ENCODE results near the gene OR2A12.

The OR2A12 gene

DNA sequence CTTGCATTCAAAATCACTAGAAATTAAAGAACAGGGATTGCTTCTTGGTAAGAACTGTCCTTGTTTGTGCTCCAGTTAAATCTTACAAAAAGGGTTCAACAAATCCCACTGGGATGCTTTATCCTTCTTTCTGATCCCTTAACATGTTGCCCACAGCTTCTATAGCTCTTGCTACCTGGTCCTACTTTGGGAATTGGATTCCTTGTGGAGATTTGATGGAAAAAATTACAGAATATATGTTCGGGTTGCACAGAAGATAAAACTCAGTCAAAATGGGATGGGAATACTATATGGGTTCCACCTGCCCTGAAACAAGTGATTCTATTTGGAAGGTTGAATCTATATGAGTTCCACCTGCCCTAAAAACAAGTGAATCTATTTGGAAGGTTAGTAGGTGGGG is 16.6 kb upstream of the OR2A12 start, which contains the start of gene OR2A25:
Gene OR2A25, plus strand, starts transcription at position 301 of the 400 bp plus-strand sequence. CDS start 4,409 bp downstream, outside the sequence.
- no peak within 1 kb of the TSS for H3K27ac ChIP-seq (ENCODE audit: insufficient read depth, low read length, poor library complexity, severe bottlenecking)
- no peaks in the 10 kb centered on the region for H3K9me3 ChIP-seq (ENCODE audit: control insufficient read depth, low read length)
- DNase-seq, result no peak
- no peaks in the 10 kb centered on the region for H3K4me1 ChIP-seq (ENCODE audit: control insufficient read depth, insufficient read depth, low read length, poor library complexity, severe bottlenecking)
- no peaks in the 10 kb centered on the region for H3K27me3 ChIP-seq (replicated peaks; ENCODE audit: control insufficient read depth, insufficient read depth, low read length, poor library complexity, severe bottlenecking)
- H3K4me3 ChIP-seq (ENCODE audit: insufficient read depth, low read depth, low read length, poor library complexity, severe bottlenecking), result no peak within 1 kb of the TSS
- H3K36me3 ChIP-seq (ENCODE audit: control insufficient read depth, insufficient read depth, low read length), result no peaks in the 10 kb centered on the region

DNA sequence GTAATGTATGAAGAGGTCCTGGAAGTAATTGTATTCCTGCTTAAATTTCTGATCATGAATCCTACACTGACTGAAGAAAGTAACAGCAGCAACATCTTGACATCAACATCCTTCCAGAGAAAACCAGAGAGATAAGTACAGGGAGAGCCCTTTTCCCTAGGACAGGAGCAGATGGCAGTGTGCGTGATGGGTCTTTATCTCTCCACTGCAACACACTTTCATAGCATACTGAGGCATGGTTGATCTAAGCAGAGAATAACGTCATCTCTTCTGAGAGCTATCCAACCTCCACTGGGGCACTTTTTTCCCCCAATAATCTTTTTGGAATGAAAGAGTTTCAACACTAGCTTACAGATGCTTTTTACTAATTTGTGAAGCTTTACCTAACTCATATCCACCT is 16.1 kb upstream of the OR2A12 start:
- Histone ChIP-seq H3K4me1 (ENCODE audit: control insufficient read depth, insufficient read depth, low read length, poor library complexity, severe bottlenecking) (no peaks in the 10 kb centered on the region), H3K9me3 (ENCODE audit: control insufficient read depth, low read length) (no peaks in the 10 kb centered on the region), H3K36me3 (ENCODE audit: control insufficient read depth, insufficient read depth, low read length) (no peaks in the 10 kb centered on the region), H3K27ac (ENCODE audit: insufficient read depth, low read length, poor library complexity, severe bottlenecking) (no peak overlapping the region), H3K4me3 (ENCODE audit: insufficient read depth, low read depth, low read length, poor library complexity, severe bottlenecking) (no peak overlapping the region), H3K27me3 (replicated peaks; ENCODE audit: control insufficient read depth, insufficient read depth, low read length, poor library complexity, severe bottlenecking) (no peaks in the 10 kb centered on the region)
- no peak for DNase-seq

DNA sequence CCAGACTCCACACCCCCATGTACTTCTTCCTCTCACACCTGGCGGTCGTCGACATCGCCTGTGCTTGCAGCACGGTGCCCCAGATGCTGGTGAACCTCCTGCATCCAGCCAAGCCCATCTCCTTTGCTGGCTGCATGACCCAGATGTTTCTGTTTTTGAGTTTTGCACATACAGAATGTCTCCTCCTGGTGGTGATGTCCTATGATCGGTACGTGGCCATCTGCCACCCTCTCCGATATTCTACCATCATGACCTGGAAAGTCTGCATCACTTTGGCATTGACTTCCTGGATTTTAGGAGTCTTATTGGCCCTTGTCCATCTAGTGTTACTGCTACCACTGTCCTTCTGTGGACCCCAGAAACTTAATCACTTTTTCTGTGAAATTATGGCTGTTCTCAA is 11.7 kb upstream of the OR2A12 start:
- Histone ChIP-seq H3K4me3 (ENCODE audit: insufficient read depth, low read depth, low read length, poor library complexity, severe bottlenecking) (no peak overlapping the region), H3K9me3 (ENCODE audit: control insufficient read depth, low read length) (no peaks in the 10 kb centered on the region), H3K27ac (ENCODE audit: insufficient read depth, low read length, poor library complexity, severe bottlenecking) (no peak overlapping the region), H3K36me3 (ENCODE audit: control insufficient read depth, insufficient read depth, low read length) (no peaks in the 10 kb centered on the region), H3K4me1 (ENCODE audit: control insufficient read depth, insufficient read depth, low read length, poor library complexity, severe bottlenecking) (no peaks in the 10 kb centered on the region), H3K27me3 (replicated peaks; ENCODE audit: control insufficient read depth, insufficient read depth, low read length, poor library complexity, severe bottlenecking) (no peaks in the 10 kb centered on the region)
- DNase-seq, result no peak

DNA sequence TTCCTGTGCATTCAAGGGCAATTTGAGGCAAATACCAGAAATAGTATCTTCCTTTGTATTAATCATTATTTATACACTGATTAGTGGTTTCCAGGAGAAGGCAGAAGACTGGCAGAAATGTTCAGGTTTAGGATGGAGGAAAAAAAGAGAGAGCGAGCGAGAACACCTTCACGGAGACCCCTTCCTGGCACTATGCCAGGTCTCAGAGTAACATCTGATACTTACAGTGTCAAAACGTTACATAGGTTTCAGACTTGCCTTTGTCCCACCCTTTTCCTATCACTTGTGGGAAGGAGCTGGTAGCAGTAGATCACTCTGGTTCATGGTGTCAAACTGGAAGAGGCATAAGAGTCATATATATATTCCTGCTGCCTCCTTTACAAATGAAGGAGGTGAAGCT is 652 bp downstream of the OR2A12 start:
- no peaks in the 10 kb centered on the region for H3K9me3 ChIP-seq (ENCODE audit: control insufficient read depth, low read length)
- H3K4me1 ChIP-seq (ENCODE audit: control insufficient read depth, insufficient read depth, low read length, poor library complexity, severe bottlenecking), result no peaks in the 10 kb centered on the region
- H3K27me3 ChIP-seq (replicated peaks; ENCODE audit: control insufficient read depth, insufficient read depth, low read length, poor library complexity, severe bottlenecking), result no peaks in the 10 kb centered on the region
- no peak for DNase-seq
- H3K4me3 ChIP-seq (ENCODE audit: insufficient read depth, low read depth, low read length, poor library complexity, severe bottlenecking), result no peak overlapping the region
- no peak overlapping the region for H3K27ac ChIP-seq (ENCODE audit: insufficient read depth, low read length, poor library complexity, severe bottlenecking)
- no peaks in the 10 kb centered on the region for H3K36me3 ChIP-seq (ENCODE audit: control insufficient read depth, insufficient read depth, low read length)

DNA sequence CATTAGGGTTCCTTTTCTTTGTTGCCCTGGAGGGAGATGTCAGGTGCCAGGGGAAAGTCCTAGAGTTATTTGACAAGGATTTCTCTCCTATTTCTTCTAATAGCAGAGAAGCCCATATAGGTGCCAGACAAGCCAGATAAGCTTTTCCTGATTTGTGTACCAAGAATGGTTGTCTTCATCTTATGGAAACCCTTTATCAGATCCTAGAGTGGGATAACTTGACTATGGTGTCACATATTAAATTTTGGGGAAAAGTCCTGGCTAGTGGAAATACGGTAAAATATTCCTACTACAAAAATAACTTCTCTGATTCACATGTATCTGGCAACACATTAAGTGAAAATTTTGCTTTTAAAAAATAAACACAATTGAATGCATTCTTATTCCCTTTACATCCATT is 1.2 kb downstream of the OR2A12 start:
- Histone ChIP-seq H3K9me3 (ENCODE audit: control insufficient read depth, low read length) (no peaks in the 10 kb centered on the region), H3K27ac (ENCODE audit: insufficient read depth, low read length, poor library complexity, severe bottlenecking) (no peak overlapping the region), H3K4me1 (ENCODE audit: control insufficient read depth, insufficient read depth, low read length, poor library complexity, severe bottlenecking) (no peaks in the 10 kb centered on the region), H3K36me3 (ENCODE audit: control insufficient read depth, insufficient read depth, low read length) (no peaks in the 10 kb centered on the region), H3K27me3 (replicated peaks; ENCODE audit: control insufficient read depth, insufficient read depth, low read length, poor library complexity, severe bottlenecking) (no peaks in the 10 kb centered on the region), H3K4me3 (ENCODE audit: insufficient read depth, low read depth, low read length, poor library complexity, severe bottlenecking) (no peak overlapping the region)
- no peak for DNase-seq

DNA sequence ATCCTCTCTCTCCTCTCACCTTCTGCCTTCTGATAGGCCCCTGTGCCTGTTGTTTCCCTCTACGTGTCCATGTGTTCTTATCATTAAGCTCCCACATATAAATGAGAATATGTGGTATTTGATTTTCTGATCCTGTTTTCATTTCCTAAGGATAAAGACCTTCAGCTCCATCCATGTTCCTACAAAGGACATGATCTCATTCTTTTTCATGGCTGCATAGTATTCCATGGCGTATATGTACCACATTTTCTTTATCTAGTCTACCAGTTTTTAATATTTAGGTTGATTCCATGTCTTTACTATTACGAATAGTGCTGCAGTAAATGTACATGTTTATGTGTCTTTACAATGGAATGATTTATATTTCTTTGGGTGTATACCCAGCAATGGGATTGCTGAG is 4.6 kb downstream of the OR2A12 start:
- no peak for DNase-seq
- Histone ChIP-seq H3K4me3 (ENCODE audit: insufficient read depth, low read depth, low read length, poor library complexity, severe bottlenecking) (no peak overlapping the region), H3K4me1 (ENCODE audit: control insufficient read depth, insufficient read depth, low read length, poor library complexity, severe bottlenecking) (no peaks in the 10 kb centered on the region), H3K36me3 (ENCODE audit: control insufficient read depth, insufficient read depth, low read length) (no peaks in the 10 kb centered on the region), H3K9me3 (ENCODE audit: control insufficient read depth, low read length) (no peaks in the 10 kb centered on the region), H3K27ac (ENCODE audit: insufficient read depth, low read length, poor library complexity, severe bottlenecking) (no peak overlapping the region), H3K27me3 (replicated peaks; ENCODE audit: control insufficient read depth, insufficient read depth, low read length, poor library complexity, severe bottlenecking) (peaks cover 4% of the 10 kb centered on the region)

DNA sequence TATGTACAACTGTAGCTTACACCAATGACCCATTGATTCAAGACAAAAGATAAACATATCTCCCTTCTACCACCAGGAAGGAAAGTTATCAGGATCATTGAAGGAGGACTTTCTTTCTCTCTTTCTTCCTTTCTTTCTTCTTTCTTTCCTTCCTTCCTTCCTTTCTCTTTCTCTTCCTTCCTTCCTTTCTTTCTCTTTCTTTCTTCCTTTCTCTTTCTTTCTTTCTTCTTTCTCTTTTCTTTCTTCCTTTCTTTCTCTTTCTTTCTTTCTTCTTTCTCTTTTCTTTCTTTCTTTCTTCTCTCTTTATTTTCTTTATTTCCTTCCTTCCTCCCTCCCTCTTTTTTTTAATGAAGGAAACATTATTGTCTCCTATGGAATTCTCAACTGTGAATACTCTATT is 12.7 kb downstream of the OR2A12 start:
- Histone ChIP-seq H3K9me3 (ENCODE audit: control insufficient read depth, low read length) (no peaks in the 10 kb centered on the region), H3K36me3 (ENCODE audit: control insufficient read depth, insufficient read depth, low read length) (no peaks in the 10 kb centered on the region), H3K27ac (ENCODE audit: insufficient read depth, low read length, poor library complexity, severe bottlenecking) (no peak overlapping the region), H3K4me3 (ENCODE audit: insufficient read depth, low read depth, low read length, poor library complexity, severe bottlenecking) (no peak overlapping the region), H3K27me3 (replicated peaks; ENCODE audit: control insufficient read depth, insufficient read depth, low read length, poor library complexity, severe bottlenecking) (peaks cover 9% of the 10 kb centered on the region), H3K4me1 (ENCODE audit: control insufficient read depth, insufficient read depth, low read length, poor library complexity, severe bottlenecking) (no peaks in the 10 kb centered on the region)
- no peak for DNase-seq

DNA sequence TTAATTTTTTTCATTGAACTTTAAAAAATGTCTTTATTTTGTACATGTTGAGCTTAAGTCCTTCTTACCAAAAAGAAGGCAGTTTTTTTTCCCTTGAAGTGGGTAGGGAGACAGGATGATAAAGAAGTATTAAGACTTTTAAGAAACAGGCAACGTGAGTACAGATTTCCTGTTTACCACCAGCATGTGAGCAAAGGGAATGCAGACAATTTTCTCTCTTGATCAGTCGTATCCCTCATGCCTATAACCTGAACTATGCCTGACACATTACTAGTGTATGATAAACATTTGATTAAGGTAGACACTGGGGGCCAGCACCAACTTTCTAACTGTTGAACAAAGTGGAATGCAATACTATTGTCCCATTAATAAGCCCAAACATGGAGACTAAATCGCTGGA is 14.5 kb downstream of the OR2A12 start:
- DNase-seq, result no peak
- Histone ChIP-seq H3K4me3 (ENCODE audit: insufficient read depth, low read depth, low read length, poor library complexity, severe bottlenecking) (no peak overlapping the region), H3K27me3 (replicated peaks; ENCODE audit: control insufficient read depth, insufficient read depth, low read length, poor library complexity, severe bottlenecking) (peaks cover 5% of the 10 kb centered on the region), H3K36me3 (ENCODE audit: control insufficient read depth, insufficient read depth, low read length) (no peaks in the 10 kb centered on the region), H3K27ac (ENCODE audit: insufficient read depth, low read length, poor library complexity, severe bottlenecking) (no peak overlapping the region), H3K9me3 (ENCODE audit: control insufficient read depth, low read length) (no peaks in the 10 kb centered on the region), H3K4me1 (ENCODE audit: control insufficient read depth, insufficient read depth, low read length, poor library complexity, severe bottlenecking) (no peaks in the 10 kb centered on the region)

DNA sequence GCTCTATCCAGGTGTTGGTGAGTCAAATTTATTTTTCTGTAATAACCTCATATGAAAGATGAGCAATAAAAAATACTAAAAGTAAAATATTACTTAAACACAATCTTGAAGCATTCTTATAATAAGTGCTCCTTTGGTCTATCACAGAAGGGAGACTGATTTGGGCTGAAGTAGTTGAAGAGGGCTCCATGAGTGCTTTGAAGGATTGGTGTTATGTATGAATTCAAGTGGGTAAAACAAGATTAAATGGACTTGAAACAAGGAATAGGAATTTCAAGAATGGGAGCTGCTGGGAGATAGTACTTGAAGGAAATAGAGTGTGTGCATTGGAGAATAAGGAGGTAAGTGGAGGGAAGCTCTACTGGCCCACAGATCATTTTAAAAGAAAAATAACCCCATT is 16.0 kb downstream of the OR2A12 start:
- H3K9me3 ChIP-seq (ENCODE audit: control insufficient read depth, low read length), result no peaks in the 10 kb centered on the region
- DNase-seq, result no peak
- no peaks in the 10 kb centered on the region for H3K36me3 ChIP-seq (ENCODE audit: control insufficient read depth, insufficient read depth, low read length)
- no peak overlapping the region for H3K27ac ChIP-seq (ENCODE audit: insufficient read depth, low read length, poor library complexity, severe bottlenecking)
- H3K4me3 ChIP-seq (ENCODE audit: insufficient read depth, low read depth, low read length, poor library complexity, severe bottlenecking), result no peak overlapping the region
- no peaks in the 10 kb centered on the region for H3K27me3 ChIP-seq (replicated peaks; ENCODE audit: control insufficient read depth, insufficient read depth, low read length, poor library complexity, severe bottlenecking)
- no peaks in the 10 kb centered on the region for H3K4me1 ChIP-seq (ENCODE audit: control insufficient read depth, insufficient read depth, low read length, poor library complexity, severe bottlenecking)

DNA sequence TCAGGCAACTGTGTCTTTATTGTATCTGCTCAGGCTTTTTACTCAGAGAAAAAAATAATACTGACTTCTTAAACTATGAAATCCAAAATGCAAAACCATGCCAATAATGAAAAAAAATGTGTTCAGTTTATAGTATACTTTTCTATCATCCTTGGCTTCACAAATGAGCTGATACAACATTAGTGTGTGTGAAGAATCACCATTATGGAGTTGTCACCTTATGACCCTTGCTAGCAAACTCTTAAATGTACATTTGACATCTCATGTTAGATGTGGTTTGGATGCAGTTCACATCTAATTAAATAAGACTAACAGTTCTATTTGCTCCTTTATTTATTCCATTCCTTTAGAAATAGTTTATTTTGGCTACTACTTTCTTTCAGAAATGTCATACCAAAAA is 19.1 kb downstream of the OR2A12 start:
- Histone ChIP-seq H3K27me3 (replicated peaks; ENCODE audit: control insufficient read depth, insufficient read depth, low read length, poor library complexity, severe bottlenecking) (no peaks in the 10 kb centered on the region), H3K27ac (ENCODE audit: insufficient read depth, low read length, poor library complexity, severe bottlenecking) (no peak overlapping the region), H3K4me1 (ENCODE audit: control insufficient read depth, insufficient read depth, low read length, poor library complexity, severe bottlenecking) (no peaks in the 10 kb centered on the region), H3K36me3 (ENCODE audit: control insufficient read depth, insufficient read depth, low read length) (no peaks in the 10 kb centered on the region), H3K9me3 (ENCODE audit: control insufficient read depth, low read length) (no peaks in the 10 kb centered on the region), H3K4me3 (ENCODE audit: insufficient read depth, low read depth, low read length, poor library complexity, severe bottlenecking) (no peak overlapping the region)
- no peak for DNase-seq

DNA sequence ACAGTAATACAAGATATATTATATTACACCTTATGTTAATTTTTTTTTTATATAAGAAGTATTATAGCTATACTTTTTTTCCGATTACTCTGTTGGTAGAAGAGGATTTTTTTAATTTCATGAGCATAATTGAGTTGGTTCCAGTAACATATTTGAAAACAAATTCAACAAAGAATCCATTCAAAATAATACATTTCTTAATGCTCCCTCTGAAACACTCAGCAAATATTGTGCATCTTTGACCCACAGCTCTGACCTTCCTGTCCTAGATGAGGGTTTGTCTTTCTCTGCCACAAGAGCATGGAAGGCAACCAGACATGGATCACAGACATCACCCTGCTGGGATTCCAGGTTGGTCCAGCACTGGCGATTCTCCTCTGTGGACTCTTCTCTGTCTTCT is 23.2 kb downstream of the OR2A12 start, which contains the start of gene OR2A2:
Gene OR2A2, plus strand, starts transcription at position 301 of the 400 bp plus-strand sequence. Its CDS starts 0 bp downstream, at position 301.
- H3K27ac ChIP-seq (ENCODE audit: insufficient read depth, low read length, poor library complexity, severe bottlenecking), result no peak within 1 kb of the TSS
- no peak within 1 kb of the TSS for H3K4me3 ChIP-seq (ENCODE audit: insufficient read depth, low read depth, low read length, poor library complexity, severe bottlenecking)
- no peaks in the 10 kb centered on the region for H3K36me3 ChIP-seq (ENCODE audit: control insufficient read depth, insufficient read depth, low read length)
- H3K9me3 ChIP-seq (ENCODE audit: control insufficient read depth, low read length), result no peaks in the 10 kb centered on the region
- H3K4me1 ChIP-seq (ENCODE audit: control insufficient read depth, insufficient read depth, low read length, poor library complexity, severe bottlenecking), result no peaks in the 10 kb centered on the region
- peaks cover 3% of the 10 kb centered on the region for H3K27me3 ChIP-seq (replicated peaks; ENCODE audit: control insufficient read depth, insufficient read depth, low read length, poor library complexity, severe bottlenecking)
- no peak for DNase-seq

Measured in effector memory CD4-positive, alpha-beta T cell (primary cell).